GDM1 (cell line): Measurements from ENCODE around the gene PROSER1.
"Not testable (repeated sequence)": the region's sequence is repeated elsewhere in the genome, so short reads cannot be mapped to it uniquely, and the experiment has no call there.

Experiments used
- DNase-seq: peaks from one replicate; lab custom pipeline; 2025; lab: John Stamatoyannopoulos, UW

PROSER1 gene

DNA sequence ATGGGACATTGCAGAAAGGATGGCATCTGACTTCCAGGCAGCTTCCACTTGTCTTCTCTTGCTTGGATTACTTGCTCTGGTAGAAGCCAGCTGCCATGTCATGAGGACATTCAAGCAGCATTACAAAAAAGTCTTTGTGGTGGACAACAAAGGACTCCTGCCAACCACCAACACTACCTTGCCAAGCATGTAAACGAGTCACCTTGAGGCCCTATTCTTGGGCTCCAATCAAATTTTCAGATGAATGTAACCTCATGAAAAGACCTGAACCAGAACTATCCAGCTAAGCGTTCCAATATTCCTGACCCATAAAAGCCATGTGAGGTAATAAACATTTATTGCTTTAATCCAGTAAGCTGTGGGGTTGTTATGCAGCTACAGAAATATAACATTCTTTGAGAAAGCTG lies 12.5 kb downstream of the PROSER1 start:
- no peak for DNase-seq

- no peak for DNase-seq
Observed at GRCh38 chr13:39023761-39024160, 14.1 kb downstream of the PROSER1 start.

GRCh38 chr13:39023316-39023715 lies 14.6 kb downstream of the PROSER1 start:
- no peak for DNase-seq

DNA sequence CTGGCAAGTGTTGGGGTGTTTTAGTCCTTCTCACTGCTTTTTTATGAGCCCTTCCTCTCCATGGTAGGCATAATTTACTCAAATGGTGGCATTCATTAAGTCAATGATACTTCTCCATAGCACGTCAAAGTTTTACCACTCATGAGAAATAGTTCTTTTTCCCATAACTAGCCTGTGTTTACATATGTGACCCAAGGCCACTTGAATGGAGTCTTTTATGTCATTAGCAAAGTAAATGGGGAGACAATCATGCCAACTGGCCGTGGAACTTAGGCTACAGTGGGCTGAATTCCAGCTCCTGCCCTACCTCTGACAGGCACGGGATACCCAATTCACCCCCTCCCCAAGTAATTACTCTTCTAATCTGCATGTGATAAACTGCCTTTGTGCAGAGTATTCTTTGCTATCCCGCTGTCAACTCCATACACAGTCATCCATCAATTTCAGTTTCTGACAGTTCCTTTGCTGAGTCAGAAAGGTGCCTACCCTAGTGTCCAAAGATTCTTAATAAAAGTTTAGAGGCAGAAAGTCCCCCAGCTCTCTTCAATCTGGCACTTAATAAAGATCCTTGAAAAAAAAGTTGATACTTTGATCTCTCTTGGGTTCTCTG lies 16.9 kb downstream of the PROSER1 start:
- no peak for DNase-seq

- DNase-seq, result no peak
Observed at GRCh38 chr13:39016787-39017186, 21.1 kb downstream of the PROSER1 start.

DNA sequence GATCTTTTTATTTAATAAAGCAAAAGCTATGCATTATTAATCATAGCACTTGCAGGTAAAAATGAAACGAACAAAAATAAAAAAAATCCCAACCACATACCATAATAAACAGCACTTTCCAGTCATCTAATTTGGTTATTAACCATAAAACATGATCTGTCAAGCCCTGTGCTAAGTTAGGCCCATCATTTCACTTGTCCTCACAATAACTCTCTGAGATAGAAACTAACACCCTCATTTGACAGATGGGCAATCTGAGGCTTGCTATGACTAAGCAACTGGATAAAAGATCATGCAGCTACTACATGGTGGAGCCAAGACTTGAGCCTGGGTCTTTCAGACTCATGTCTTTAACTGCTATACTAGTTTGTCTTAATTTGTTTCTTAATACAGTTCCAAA lies 21.8 kb downstream of the PROSER1 start:
- DNase-seq, result no peak

DNA sequence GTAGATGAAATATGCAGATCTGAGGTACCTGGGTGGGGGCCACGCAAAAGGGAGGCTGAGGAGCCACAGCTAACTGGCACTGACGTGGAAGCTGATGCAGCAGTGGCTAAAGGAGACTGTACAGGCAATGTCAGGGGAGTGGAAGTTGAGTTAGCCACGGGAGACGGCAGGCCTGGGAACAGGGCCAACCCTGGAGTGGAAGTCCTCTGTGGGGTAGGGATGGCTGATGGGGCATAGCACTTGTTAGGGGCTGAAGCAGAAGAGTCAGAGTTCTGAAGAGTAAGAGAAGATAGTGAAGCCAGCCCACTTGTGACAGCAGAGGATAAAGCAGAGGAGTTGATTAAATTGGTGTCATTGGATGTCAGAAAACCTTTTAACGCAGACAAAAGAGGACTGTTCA lies 24.4 kb downstream of the PROSER1 start:
- no peak for DNase-seq

- no peak for DNase-seq
Observed at GRCh38 chr13:39012608-39013007, 25.3 kb downstream of the PROSER1 start.

DNA sequence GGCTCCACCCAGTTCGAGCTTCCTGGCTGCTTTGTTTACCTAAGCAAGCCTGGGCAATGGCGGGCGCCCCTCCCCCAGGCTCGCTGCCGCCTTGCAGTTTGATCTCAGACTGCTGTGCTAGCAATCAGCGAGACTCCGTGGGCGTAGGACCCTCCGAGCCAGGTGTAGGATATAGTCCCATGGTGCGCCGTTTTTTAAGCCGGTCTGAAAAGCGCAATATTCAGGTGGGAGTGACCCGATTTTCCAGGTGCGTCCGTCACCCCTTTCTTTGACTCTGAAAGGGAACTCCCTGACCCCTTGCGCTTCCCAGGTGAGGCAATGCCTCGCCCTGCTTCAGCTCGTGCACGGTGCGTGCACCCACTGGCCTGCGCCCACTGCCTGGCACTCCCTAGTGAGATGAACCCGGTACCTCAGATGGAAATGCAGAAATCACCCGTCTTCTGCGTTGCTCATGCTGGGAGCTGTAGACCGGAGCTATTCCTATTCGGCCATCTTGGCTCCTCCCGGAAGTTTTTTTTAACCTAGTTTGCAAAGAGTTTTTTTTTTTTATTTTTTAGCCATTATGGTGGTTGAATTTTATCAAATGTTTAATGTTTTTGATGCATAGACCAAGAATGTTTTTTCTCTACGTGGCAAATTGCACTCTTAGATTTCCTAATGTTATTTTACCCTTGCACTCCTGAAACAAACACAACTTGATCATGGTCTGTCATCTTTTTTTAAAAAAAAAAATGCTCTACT lies 31.3 kb downstream of the PROSER1 start:
- DNase-seq, result not testable (repeated sequence)

GRCh38 chr13:38998739-38999138 lies 39.1 kb downstream of the PROSER1 start:
- DNase-seq, result no peak

DNA sequence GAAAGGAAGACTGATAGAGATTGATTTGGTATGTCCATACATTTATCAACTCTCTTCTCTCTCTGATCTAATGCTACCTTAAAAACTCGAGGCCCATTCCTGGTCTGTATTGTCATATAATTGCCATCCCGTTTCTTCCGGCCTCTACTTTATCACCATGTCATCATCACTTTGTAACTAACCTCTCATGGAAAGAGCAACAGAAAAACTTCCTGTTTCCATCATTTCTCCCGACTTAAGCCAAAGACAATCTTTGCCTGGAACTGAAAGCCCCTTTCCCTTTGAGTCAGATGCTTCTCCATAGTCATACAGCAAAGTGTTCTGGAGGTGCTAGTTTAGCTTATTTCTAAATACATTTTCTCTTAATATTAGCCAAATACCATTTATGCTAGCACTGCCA lies 44.5 kb downstream of the PROSER1 start:
- no peak for DNase-seq

DNA sequence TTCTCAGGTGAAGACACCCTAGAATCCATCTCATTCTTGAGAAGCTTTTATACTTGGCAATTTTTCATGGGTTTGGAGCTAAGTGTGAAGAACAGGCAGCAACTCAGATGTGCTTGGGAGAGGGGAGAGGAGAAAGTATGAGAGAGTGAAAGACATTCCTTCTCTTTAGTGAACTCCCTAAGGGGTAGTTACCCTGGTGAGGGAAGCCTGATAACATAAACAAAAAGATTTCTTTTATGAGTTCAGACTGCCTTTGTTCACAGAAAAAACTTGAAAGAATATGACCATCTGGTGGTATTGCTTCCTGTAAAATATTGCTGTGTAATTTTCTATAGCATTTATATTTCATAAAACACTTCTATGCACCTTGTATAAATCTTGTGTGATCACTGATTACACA lies 47.2 kb downstream of the PROSER1 start, which contains the start of gene STOML3:
TSS of gene STOML3 (minus strand) at position 139 of the 400 bp plus-strand sequence. CDS start at position 29, 110 bp downstream.
- DNase-seq, result no peak

GRCh38 chr13:38981096-38981495 lies 56.8 kb downstream of the PROSER1 start:
- no peak for DNase-seq

DNA sequence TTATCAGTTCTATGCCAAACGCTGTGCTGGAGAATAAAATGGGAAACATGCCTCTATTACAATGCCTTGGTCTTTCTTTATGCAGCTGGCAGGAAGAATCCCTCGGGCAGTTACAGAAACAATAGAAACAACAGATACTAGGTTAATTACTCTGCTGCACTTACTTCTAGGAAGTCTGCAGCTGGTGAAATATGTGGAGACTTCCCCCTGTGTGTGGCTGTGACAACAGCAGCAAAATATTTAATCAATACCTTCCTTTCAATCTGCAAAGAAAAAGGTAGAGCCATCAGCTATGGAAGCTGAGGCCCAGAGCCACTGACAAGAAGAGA lies 57.2 kb downstream of the PROSER1 start:
- DNase-seq, result no peak

- no peak for DNase-seq
Observed at GRCh38 chr13:38979891-38980749, 57.8 kb downstream of the PROSER1 start.

GRCh38 chr13:38970380-38971051 lies 67.4 kb downstream of the PROSER1 start:
- DNase-seq, result no peak

DNA sequence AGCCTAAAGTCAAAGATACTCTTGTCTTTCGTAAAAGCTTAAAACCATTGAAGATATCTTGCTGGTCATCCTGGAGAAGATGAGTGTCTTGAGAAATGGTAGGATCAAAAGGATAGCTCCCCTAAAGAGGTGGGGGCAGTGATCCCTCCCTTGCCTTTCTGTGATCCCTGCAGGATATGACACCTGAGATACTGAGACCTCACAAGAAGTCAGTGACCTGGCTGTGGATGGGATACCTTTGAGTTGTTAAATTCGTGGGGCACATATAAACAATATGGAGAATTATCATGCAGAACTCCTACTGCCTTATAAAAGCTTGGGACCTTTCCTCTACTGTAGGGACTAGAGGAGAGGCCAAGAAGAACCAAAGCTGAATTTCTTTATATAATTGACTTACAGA lies 68.7 kb downstream of the PROSER1 start:
- DNase-seq, result no peak

GRCh38 chr13:38967446-38967845 lies 70.4 kb downstream of the PROSER1 start:
- no peak for DNase-seq

GRCh38 chr13:38965281-38965680 lies 72.6 kb downstream of the PROSER1 start:
- DNase-seq, result no peak

DNA sequence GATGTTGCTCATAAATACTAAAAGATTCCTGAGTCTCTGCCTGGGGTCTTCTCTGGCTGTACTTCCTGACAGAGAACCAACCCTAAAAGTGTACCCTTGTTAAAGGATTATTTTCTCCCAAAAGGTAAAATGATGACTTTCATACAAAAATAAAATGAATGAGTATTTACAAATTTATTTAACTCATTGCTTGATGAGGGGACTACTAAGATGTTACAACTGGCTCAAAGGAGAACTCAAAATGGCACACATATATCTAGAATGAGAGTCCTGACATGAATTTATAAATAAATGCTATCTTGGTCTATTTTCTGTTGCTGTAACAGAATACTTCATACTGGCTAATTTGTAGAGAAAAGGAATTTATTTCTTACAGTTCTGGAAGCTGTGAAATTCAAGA lies 77.7 kb downstream of the PROSER1 start:
- no peak for DNase-seq
